Tibial nerve (tissue), 3 donors: ENCODE measurements around the gene MAST2.

Experiments
- POLR2A ChIP-seq, 2 donors: fragments of 450-650 bp; IDR thresholded peaks; one replicate each; pipeline ENCODE4 v1.6.1; 2017; ENCODE audit warnings: antibody characterized with exemption in 2 of 2, mild to moderate bottlenecking in 2 of 2, moderate library complexity in 2 of 2
- TF ChIP-seq, protein P1 (sequence below), 5 experiments: fragments of 200-600 bp in 3 of 5; fragments of 450-650 bp in 2 of 5; sonication (generic) in 3 of 5; IDR thresholded peaks; one replicate each; pipeline ENCODE4 v1.5.1; 2016 to 2019; ENCODE audit warnings: antibody characterized with exemption in 5 of 5, mild to moderate bottlenecking in 3 of 5, moderate library complexity in 2 of 5

DNA sequence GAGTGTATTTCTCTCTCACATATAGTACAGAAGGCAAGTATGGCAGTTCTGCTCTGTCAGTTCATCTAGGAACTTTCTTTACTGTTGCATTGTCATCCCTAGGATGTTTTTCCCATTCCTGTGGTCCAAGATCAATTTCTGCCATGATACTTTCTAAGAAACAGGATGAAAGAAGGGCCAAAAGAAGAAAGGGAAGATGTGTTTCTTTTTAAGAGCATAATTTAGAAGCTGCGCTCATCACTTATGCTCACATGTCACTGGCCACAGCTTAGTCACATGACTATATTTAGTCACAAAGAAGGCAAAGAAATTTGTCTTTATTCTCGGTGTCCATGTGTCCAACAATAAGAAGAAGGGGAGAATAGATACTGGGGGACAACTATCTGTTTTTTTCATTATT is 7.0 kb upstream of the MAST2 start:
- TF ChIP-seq, protein P1, sequence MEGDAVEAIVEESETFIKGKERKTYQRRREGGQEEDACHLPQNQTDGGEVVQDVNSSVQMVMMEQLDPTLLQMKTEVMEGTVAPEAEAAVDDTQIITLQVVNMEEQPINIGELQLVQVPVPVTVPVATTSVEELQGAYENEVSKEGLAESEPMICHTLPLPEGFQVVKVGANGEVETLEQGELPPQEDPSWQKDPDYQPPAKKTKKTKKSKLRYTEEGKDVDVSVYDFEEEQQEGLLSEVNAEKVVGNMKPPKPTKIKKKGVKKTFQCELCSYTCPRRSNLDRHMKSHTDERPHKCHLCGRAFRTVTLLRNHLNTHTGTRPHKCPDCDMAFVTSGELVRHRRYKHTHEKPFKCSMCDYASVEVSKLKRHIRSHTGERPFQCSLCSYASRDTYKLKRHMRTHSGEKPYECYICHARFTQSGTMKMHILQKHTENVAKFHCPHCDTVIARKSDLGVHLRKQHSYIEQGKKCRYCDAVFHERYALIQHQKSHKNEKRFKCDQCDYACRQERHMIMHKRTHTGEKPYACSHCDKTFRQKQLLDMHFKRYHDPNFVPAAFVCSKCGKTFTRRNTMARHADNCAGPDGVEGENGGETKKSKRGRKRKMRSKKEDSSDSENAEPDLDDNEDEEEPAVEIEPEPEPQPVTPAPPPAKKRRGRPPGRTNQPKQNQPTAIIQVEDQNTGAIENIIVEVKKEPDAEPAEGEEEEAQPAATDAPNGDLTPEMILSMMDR (IDR thresholded peaks at IDR 0.05): no peak
- TF ChIP-seq POLR2A (IDR thresholded peaks at IDR 0.05): no peak
